ENCODE data around the gene KCNN4.

Gene KCNN4

GRCh38 chr19:43719918-43720317 lies 60.9 kb downstream of the KCNN4 start:
- ChIA-PET POLR2A (interaction anchor here (1.4 kb wide), 1 partner anchor 51 kb away, joined by 4 read pairs; no protein-coding TSS in a partner anchor), CTCF (interaction anchor here (0.5 to 0.6 kb wide), 3 partner anchors 13 to 125 kb away, joined by 3 to 4 read pairs (median 3); no protein-coding TSS in a partner anchor)
- no peaks in the 10 kb centered on the region for H3K9me3 ChIP-seq (ENCODE audit: control insufficient read depth, insufficient read depth, low read depth, low read length)
- H3K4me3 ChIP-seq (ENCODE audit: low read depth, low read length), result no peak overlapping the region
- no peaks in the 10 kb centered on the region for H3K4me1 ChIP-seq (ENCODE audit: control insufficient read depth, insufficient read depth, low read length)
- H3K36me3 ChIP-seq (ENCODE audit: control insufficient read depth in 2 of 2, insufficient read depth in 1 of 2, low read length in 2 of 2), result no peaks in the 10 kb centered on the region; a peak in 1 of 3 replicates
- H3K27ac ChIP-seq (ENCODE audit: extremely low read depth, low read depth, low read length), result no peak overlapping the region
- TF ChIP-seq ZNF274 (IDR thresholded peaks at IDR 0.05; ENCODE audit: low read length) (no peak), ZNF274 (tag by site-specific recombination; IDR thresholded peaks at IDR 0.05; ENCODE audit: borderline replicate concordance) (no peak), MYNN (tag by site-specific recombination; IDR thresholded peaks at IDR 0.05; ENCODE audit: borderline replicate concordance) (no peak), ZIC2 (tag by site-specific recombination; IDR thresholded peaks at IDR 0.05) (0 out of 2 replicates have a peak, but pooled peaks have one; percentile 10), ZNF114 (tag by site-specific recombination; IDR thresholded peaks at IDR 0.05) (no peak), ZNF132 (tag by site-specific recombination; IDR thresholded peaks at IDR 0.05; ENCODE audit: borderline replicate concordance) (no peak), ZNF624 (tag by site-specific recombination; IDR thresholded peaks at IDR 0.05) (no peak), ZNF707 (tag by site-specific recombination; IDR thresholded peaks at IDR 0.05) (no peak), ZNF140 (tag by site-specific recombination; IDR thresholded peaks at IDR 0.05) (no peak), ZNF121 (tag by site-specific recombination; IDR thresholded peaks at IDR 0.05) (no peak), ZNF658 (tag by site-specific recombination; IDR thresholded peaks at IDR 0.05) (no peak), ZSCAN16 (tag by site-specific recombination; IDR thresholded peaks at IDR 0.05) (no peak), TCF7L2 (IDR thresholded peaks at IDR 0.05; ENCODE audit: borderline replicate concordance, low read depth, low read length) (no peak), ZBTB20 (tag by site-specific recombination; IDR thresholded peaks at IDR 0.05) (no peak), BCL6B (tag by site-specific recombination; IDR thresholded peaks at IDR 0.05) (no peak), KLF1 (tag by site-specific recombination; IDR thresholded peaks at IDR 0.05) (peak; percentile 95), OSR2 (tag by site-specific recombination; IDR thresholded peaks at IDR 0.05) (no peak), ZNF670 (tag by site-specific recombination; IDR thresholded peaks at IDR 0.05; ENCODE audit: low read depth) (no peak), GFI1B (tag by site-specific recombination; IDR thresholded peaks at IDR 0.05) (no peak), ZFP69B (tag by site-specific recombination; IDR thresholded peaks at IDR 0.05) (peak; percentile 62; the same call in 1 of the 2 replicates), ZBTB48 (tag by site-specific recombination; IDR thresholded peaks at IDR 0.05) (no peak), ZBTB17 (tag by site-specific recombination; IDR thresholded peaks at IDR 0.05) (no peak), GLIS1 (tag by site-specific recombination; IDR thresholded peaks at IDR 0.05) (no peak), FEZF1 (tag by site-specific recombination; IDR thresholded peaks at IDR 0.05) (no peak), ZNF626 (tag by site-specific recombination; IDR thresholded peaks at IDR 0.05) (no peak), ZNF202 (tag by site-specific recombination; IDR thresholded peaks at IDR 0.05; ENCODE audit: borderline replicate concordance) (no peak), ZNF239 (tag by site-specific recombination; IDR thresholded peaks at IDR 0.05) (no peak)
- TF ChIP-seq, protein P1, sequence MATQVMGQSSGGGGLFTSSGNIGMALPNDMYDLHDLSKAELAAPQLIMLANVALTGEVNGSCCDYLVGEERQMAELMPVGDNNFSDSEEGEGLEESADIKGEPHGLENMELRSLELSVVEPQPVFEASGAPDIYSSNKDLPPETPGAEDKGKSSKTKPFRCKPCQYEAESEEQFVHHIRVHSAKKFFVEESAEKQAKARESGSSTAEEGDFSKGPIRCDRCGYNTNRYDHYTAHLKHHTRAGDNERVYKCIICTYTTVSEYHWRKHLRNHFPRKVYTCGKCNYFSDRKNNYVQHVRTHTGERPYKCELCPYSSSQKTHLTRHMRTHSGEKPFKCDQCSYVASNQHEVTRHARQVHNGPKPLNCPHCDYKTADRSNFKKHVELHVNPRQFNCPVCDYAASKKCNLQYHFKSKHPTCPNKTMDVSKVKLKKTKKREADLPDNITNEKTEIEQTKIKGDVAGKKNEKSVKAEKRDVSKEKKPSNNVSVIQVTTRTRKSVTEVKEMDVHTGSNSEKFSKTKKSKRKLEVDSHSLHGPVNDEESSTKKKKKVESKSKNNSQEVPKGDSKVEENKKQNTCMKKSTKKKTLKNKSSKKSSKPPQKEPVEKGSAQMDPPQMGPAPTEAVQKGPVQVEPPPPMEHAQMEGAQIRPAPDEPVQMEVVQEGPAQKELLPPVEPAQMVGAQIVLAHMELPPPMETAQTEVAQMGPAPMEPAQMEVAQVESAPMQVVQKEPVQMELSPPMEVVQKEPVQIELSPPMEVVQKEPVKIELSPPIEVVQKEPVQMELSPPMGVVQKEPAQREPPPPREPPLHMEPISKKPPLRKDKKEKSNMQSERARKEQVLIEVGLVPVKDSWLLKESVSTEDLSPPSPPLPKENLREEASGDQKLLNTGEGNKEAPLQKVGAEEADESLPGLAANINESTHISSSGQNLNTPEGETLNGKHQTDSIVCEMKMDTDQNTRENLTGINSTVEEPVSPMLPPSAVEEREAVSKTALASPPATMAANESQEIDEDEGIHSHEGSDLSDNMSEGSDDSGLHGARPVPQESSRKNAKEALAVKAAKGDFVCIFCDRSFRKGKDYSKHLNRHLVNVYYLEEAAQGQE (tag by site-specific recombination; IDR thresholded peaks at IDR 0.05), result no peak
- TF ChIP-seq, protein P2, sequence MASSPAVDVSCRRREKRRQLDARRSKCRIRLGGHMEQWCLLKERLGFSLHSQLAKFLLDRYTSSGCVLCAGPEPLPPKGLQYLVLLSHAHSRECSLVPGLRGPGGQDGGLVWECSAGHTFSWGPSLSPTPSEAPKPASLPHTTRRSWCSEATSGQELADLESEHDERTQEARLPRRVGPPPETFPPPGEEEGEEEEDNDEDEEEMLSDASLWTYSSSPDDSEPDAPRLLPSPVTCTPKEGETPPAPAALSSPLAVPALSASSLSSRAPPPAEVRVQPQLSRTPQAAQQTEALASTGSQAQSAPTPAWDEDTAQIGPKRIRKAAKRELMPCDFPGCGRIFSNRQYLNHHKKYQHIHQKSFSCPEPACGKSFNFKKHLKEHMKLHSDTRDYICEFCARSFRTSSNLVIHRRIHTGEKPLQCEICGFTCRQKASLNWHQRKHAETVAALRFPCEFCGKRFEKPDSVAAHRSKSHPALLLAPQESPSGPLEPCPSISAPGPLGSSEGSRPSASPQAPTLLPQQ (tag by site-specific recombination; IDR thresholded peaks at IDR 0.05), result peak; percentile 84
- TF ChIP-seq, protein P3, sequence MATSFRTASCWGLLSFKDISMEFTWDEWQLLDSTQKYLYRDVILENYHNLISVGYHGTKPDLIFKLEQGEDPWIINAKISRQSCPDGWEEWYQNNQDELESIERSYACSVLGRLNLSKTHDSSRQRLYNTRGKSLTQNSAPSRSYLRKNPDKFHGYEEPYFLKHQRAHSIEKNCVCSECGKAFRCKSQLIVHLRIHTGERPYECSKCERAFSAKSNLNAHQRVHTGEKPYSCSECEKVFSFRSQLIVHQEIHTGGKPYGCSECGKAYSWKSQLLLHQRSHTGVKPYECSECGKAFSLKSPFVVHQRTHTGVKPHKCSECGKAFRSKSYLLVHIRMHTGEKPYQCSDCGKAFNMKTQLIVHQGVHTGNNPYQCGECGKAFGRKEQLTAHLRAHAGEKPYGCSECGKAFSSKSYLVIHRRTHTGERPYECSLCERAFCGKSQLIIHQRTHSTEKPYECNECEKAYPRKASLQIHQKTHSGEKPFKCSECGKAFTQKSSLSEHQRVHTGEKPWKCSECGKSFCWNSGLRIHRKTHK (tag by site-specific recombination; IDR thresholded peaks at IDR 0.05), result no peak
